Neuronal stem cell (in vitro differentiated cells): ENCODE measurements around the gene FAHD2A.
A peak's percentile ranks its signal among the peaks of the same experiment; 100 is the strongest.

Experiments used
- DNase-seq: peaks from one replicate; pipeline ENCODE4 v3.0.0-alpha.2; 2013; ENCODE audit warnings: low spot score
- H2AFZ ChIP-seq: one replicate; pipeline ENCODE4 v1.6.1; 2013; ENCODE audit warnings: mild to moderate bottlenecking, low read length, inconsistent platforms
- H2AK5ac ChIP-seq: 2 replicates; pipeline ENCODE4 v1.6.1; 2013; ENCODE audit warnings: low read depth, mild to moderate bottlenecking, inconsistent platforms, low read length, moderate library complexity, mixed read lengths
- H2BK120ac ChIP-seq: 2 replicates; pipeline ENCODE4 v1.6.1; 2013; ENCODE audit warnings: low read depth, mild to moderate bottlenecking, inconsistent platforms, low read length, moderate library complexity, mixed read lengths
- H2BK12ac ChIP-seq: one replicate; pipeline ENCODE4 v1.6.1; 2013; ENCODE audit warnings: low read length, inconsistent platforms
- H2BK15ac ChIP-seq: 2 replicates; pipeline ENCODE4 v1.6.1; 2013; ENCODE audit warnings: mild to moderate bottlenecking, low read length, inconsistent platforms, mixed read lengths
- H2BK5ac ChIP-seq: one replicate; pipeline ENCODE4 v1.6.1; 2013; ENCODE audit warnings: inconsistent platforms, mild to moderate bottlenecking, low read length, moderate library complexity
- H3K14ac ChIP-seq: one replicate; pipeline ENCODE4 v1.6.1; 2013; ENCODE audit warnings: low read length, inconsistent platforms
- H3K18ac ChIP-seq: 2 replicates; pipeline ENCODE4 v1.6.1; 2013; ENCODE audit warnings: low read length, inconsistent platforms
- H3K23ac ChIP-seq: 2 replicates; pipeline ENCODE4 v1.6.1; 2013; ENCODE audit warnings: low read depth, mild to moderate bottlenecking, mixed read lengths, low read length, inconsistent platforms; ENCODE audit not compliant: poor library complexity
- H3K27ac ChIP-seq: replicated peaks from 3 replicates; pipeline ENCODE4 v1.5.1; 2013; ENCODE audit warnings: low read length, inconsistent platforms
- H3K27me3 ChIP-seq, 3 experiments: 2 replicates each; pipeline ENCODE4 v1.6.1; 2013; ENCODE audit warnings: low read length in 3 of 3, mild to moderate bottlenecking in 2 of 3, inconsistent platforms in 1 of 3, low read depth in 1 of 3, mixed read lengths in 1 of 3, moderate library complexity in 1 of 3; ENCODE audit not compliant: control insufficient read depth in 3 of 3, insufficient read depth in 3 of 3
- H3K36me3 ChIP-seq, 2 donors: replicated peaks in 1 of 2; 2 replicates each; pipeline ENCODE4 v1.6.1; 2013; ENCODE audit warnings: low read length in 2 of 2; ENCODE audit not compliant: control insufficient read depth in 2 of 2, insufficient read depth in 2 of 2
- H3K4ac ChIP-seq: 2 replicates; pipeline ENCODE4 v1.6.1; 2013; ENCODE audit warnings: inconsistent platforms, mild to moderate bottlenecking, low read length, moderate library complexity
- H3K4me1 ChIP-seq, 2 donors: 1 replicate in 1 of 2; 2 replicates in 1 of 2; pipeline ENCODE4 v1.6.1; 2013; ENCODE audit warnings: low read length in 2 of 2, low read depth in 1 of 2; ENCODE audit not compliant: control insufficient read depth in 2 of 2, insufficient read depth in 1 of 2
- H3K4me2 ChIP-seq: one replicate; pipeline ENCODE4 v1.6.1; 2013; ENCODE audit warnings: mild to moderate bottlenecking, low read length, inconsistent platforms; ENCODE audit not compliant: insufficient read depth, poor library complexity, severe bottlenecking
- H3K4me3 ChIP-seq, 2 donors: 2 replicates each; pipeline ENCODE4 v1.5.1; 2013; ENCODE audit warnings: low read length in 2 of 2, mild to moderate bottlenecking in 2 of 2, inconsistent platforms in 1 of 2, moderate library complexity in 1 of 2
- H3K79me1 ChIP-seq: one replicate; pipeline ENCODE4 v1.6.1; 2013; ENCODE audit warnings: low read depth, mild to moderate bottlenecking, inconsistent platforms, low read length, moderate library complexity
- H3K9ac ChIP-seq: one replicate; pipeline ENCODE4 v1.6.1; 2013; ENCODE audit warnings: mild to moderate bottlenecking, low read depth, low read length, inconsistent platforms; ENCODE audit not compliant: poor library complexity
- H3K9me3 ChIP-seq, 2 donors: replicated peaks in 1 of 2; 2 replicates each; pipeline versions ENCODE3 to v1.6.1; 2013; ENCODE audit warnings: low read length in 2 of 2, mild to moderate bottlenecking in 2 of 2, inconsistent platforms in 1 of 2, low read depth in 1 of 2, mixed read lengths in 1 of 2, moderate library complexity in 1 of 2; ENCODE audit not compliant: control insufficient read depth in 2 of 2, insufficient read depth in 1 of 2
- H4K8ac ChIP-seq: one replicate; pipeline ENCODE4 v1.6.1; 2013; ENCODE audit warnings: low read depth, mild to moderate bottlenecking, inconsistent platforms, low read length, moderate library complexity
- H4K91ac ChIP-seq: one replicate; pipeline ENCODE4 v1.6.1; 2013; ENCODE audit warnings: low read length, low read depth, mild to moderate bottlenecking, inconsistent platforms; ENCODE audit not compliant: poor library complexity
- WGBS, 2 donors: extraction: QIAGEN DNeasy Blood & Tissue Kit; methylation state at CpG; one replicate each; pipeline ENCODE4 v1.1.7; 2013; ENCODE audit warnings: missing lambda C conversion rate in 2 of 2, mixed read lengths in 1 of 2; ENCODE audit not compliant: insufficient read length in 2 of 2, insufficient replicate concordance in 1 of 2; ENCODE audit errors: extremely low coverage in 2 of 2; 5-methylcytosine and 5-hydroxymethylcytosine counted together

FAHD2A gene

GRCh38 chr2:95357717-95358280 is 44.7 kb upstream of the FAHD2A start:
- no peak overlapping the region for H2BK12ac ChIP-seq
- H2AK5ac ChIP-seq: no peak overlapping the region
- H3K18ac ChIP-seq: no peak overlapping the region
- no peak overlapping the region for H2BK120ac ChIP-seq
- H4K91ac ChIP-seq: no peak overlapping the region
- WGBS, 2 donors: no CpG with 5 or more reads among the region's 6 CpGs
- no peaks in the 10 kb centered on the region for H3K79me1 ChIP-seq
- H2AFZ ChIP-seq: no peak overlapping the region
- no peak overlapping the region for H3K9ac ChIP-seq
- H3K27ac ChIP-seq: no peak overlapping the region
- no peak overlapping the region for H4K8ac ChIP-seq
- H2BK15ac ChIP-seq: no peak overlapping the region
- H3K4me1 ChIP-seq: no peaks in the 10 kb centered on the region
- H3K23ac ChIP-seq: no peak overlapping the region
- no peaks in the 10 kb centered on the region for H3K27me3 ChIP-seq
- H3K9me3 ChIP-seq: peaks cover 0 to 6% of the 10 kb centered on the region in 2 donors
- no peak overlapping the region for H3K4ac ChIP-seq
- H3K36me3 ChIP-seq: no peaks in the 10 kb centered on the region
- no peak overlapping the region for H3K14ac ChIP-seq
- no peak for DNase-seq
- H3K4me3 ChIP-seq: peak overlapping the region in 1 of 2 donors; percentile 49
- no peak overlapping the region for H2BK5ac ChIP-seq
- H3K4me2 ChIP-seq: no peak overlapping the region

- Histone ChIP-seq H2AFZ (no peak overlapping the region), H3K27ac (no peak overlapping the region), H3K14ac (no peak overlapping the region), H4K91ac (no peak overlapping the region), H3K4ac (no peak overlapping the region), H3K23ac (no peak overlapping the region), H3K9ac (no peak overlapping the region), H2BK15ac (no peak overlapping the region), H3K4me2 (no peak overlapping the region), H3K4me3 (no peak overlapping the region), H2BK12ac (no peak overlapping the region), H2BK120ac (no peak overlapping the region), H4K8ac (no peak overlapping the region), H3K27me3 (no peaks in the 10 kb centered on the region), H3K18ac (no peak overlapping the region), H3K9me3 (peaks cover 0 to 6% of the 10 kb centered on the region in 2 donors), H3K79me1 (no peaks in the 10 kb centered on the region), H3K4me1 (no peaks in the 10 kb centered on the region), H2AK5ac (no peak overlapping the region), H3K36me3 (no peaks in the 10 kb centered on the region), H2BK5ac (no peak overlapping the region)
- DNase-seq: no peak
- WGBS, 2 donors: no CpG with 5 or more reads among the region's 3 CpGs
These were observed 43.5 kb upstream of the FAHD2A start for GRCh38 chr2:95359031-95359430.

- Histone ChIP-seq H3K23ac (no peak overlapping the region), H2BK15ac (no peak overlapping the region), H3K4me2 (no peak overlapping the region), H3K4me1 (no peaks in the 10 kb centered on the region), H3K18ac (no peak overlapping the region), H3K27ac (no peak overlapping the region), H3K14ac (peak overlapping the region; percentile 63), H3K4me3 (no peak overlapping the region), H3K4ac (no peak overlapping the region), H4K91ac (no peak overlapping the region), H2AK5ac (peak overlapping the region; percentile 73), H4K8ac (peak overlapping the region; percentile 30), H2BK120ac (no peak overlapping the region), H3K27me3 (no peaks in the 10 kb centered on the region), H3K36me3 (no peaks in the 10 kb centered on the region), H3K79me1 (no peaks in the 10 kb centered on the region), H2BK5ac (no peak overlapping the region), H2AFZ (no peak overlapping the region), H3K9me3 (peaks cover 0 to 6% of the 10 kb centered on the region in 2 donors), H3K9ac (peak overlapping the region; percentile 38), H2BK12ac (no peak overlapping the region)
- DNase-seq: no peak
- no CpG with 5 or more reads among the region's 5 CpGs for WGBS, 2 donors
These were observed 43.0 kb upstream of the FAHD2A start for GRCh38 chr2:95359501-95359930.

- Histone ChIP-seq H2BK12ac (no peak overlapping the region), H2BK15ac (no peak overlapping the region), H3K27ac (no peak overlapping the region), H3K9me3 (peaks cover 0 to 6% of the 10 kb centered on the region in 2 donors), H2BK120ac (no peak overlapping the region), H3K23ac (no peak overlapping the region), H3K27me3 (no peaks in the 10 kb centered on the region), H3K36me3 (no peaks in the 10 kb centered on the region), H3K14ac (no peak overlapping the region), H4K91ac (no peak overlapping the region), H3K18ac (no peak overlapping the region), H3K4ac (no peak overlapping the region), H2AFZ (no peak overlapping the region), H4K8ac (no peak overlapping the region), H3K4me1 (no peaks in the 10 kb centered on the region), H3K9ac (no peak overlapping the region), H2AK5ac (no peak overlapping the region), H3K79me1 (no peaks in the 10 kb centered on the region), H2BK5ac (no peak overlapping the region), H3K4me3 (no peak overlapping the region), H3K4me2 (no peak overlapping the region)
- no CpG with 5 or more reads among the region's 9 CpGs for WGBS, 2 donors
- DNase-seq: no peak
These were observed 41.1 kb upstream of the FAHD2A start for GRCh38 chr2:95361216-95361980.
